IPS-18a (cell line): ENCODE data around the gene MEF2B.
"Not testable (repeated sequence)": the region's sequence is repeated elsewhere in the genome, so short reads cannot be mapped to it uniquely, and the experiment has no call there.

Source experiments
- H3K27ac ChIP-seq: one replicate; pipeline ENCODE4 v1.5.1; 2013; ENCODE audit warnings: low read length
- H3K27me3 ChIP-seq: one replicate; pipeline ENCODE4 v1.6.1; 2013; ENCODE audit warnings: mild to moderate bottlenecking, low read length; ENCODE audit not compliant: control insufficient read depth, insufficient read depth
- H3K36me3 ChIP-seq: one replicate; pipeline ENCODE4 v1.6.1; 2013; ENCODE audit warnings: low read depth, low read length; ENCODE audit not compliant: control insufficient read depth
- H3K4me1 ChIP-seq: one replicate; pipeline ENCODE4 v1.6.1; 2013; ENCODE audit warnings: low read depth, low read length; ENCODE audit not compliant: control insufficient read depth
- H3K4me3 ChIP-seq: one replicate; pipeline ENCODE4 v1.5.1; 2013; ENCODE audit warnings: low read length
- H3K9ac ChIP-seq: one replicate; pipeline ENCODE4 v1.6.1; 2013; ENCODE audit warnings: mild to moderate bottlenecking, low read length, moderate library complexity
- H3K9me3 ChIP-seq: one replicate; pipeline ENCODE4 v1.6.1; 2013; ENCODE audit warnings: low read depth, low read length; ENCODE audit not compliant: control insufficient read depth

MEF2B gene

GRCh38 chr19:19192078-19192882, 22.2 kb upstream of the MEF2B start, which contains the start of the genes BORCS8 and RFXANK:
Gene BORCS8, minus strand, starts transcription at chr19:19192152. Its CDS starts 35 bp downstream, at chr19:19192117.
Gene RFXANK, plus strand, starts transcription at chr19:19192258. Its CDS starts 1,689 bp downstream, at chr19:19193947.
- peaks cover 3% of the 10 kb centered on the region for H3K36me3 ChIP-seq
- peak within 1 kb of the TSS; percentile 93 for H3K27ac ChIP-seq
- H3K9me3 ChIP-seq: no peaks in the 10 kb centered on the region
- H3K4me1 ChIP-seq: no peaks in the 10 kb centered on the region
- no peaks in the 10 kb centered on the region for H3K27me3 ChIP-seq
- peak within 1 kb of the TSS; percentile 98 for H3K4me3 ChIP-seq
- peak within 1 kb of the TSS; percentile 78 for H3K9ac ChIP-seq

- Histone ChIP-seq H3K27me3 (no peaks in the 10 kb centered on the region), H3K9me3 (no peaks in the 10 kb centered on the region), H3K36me3 (no peaks in the 10 kb centered on the region), H3K27ac (peak overlapping the region; percentile 51), H3K9ac (peak overlapping the region; percentile 78), H3K4me3 (peak overlapping the region; percentile 98), H3K4me1 (no peaks in the 10 kb centered on the region)
Measured at GRCh38 chr19:19191768-19192077, 21.7 kb upstream of the MEF2B start.

GRCh38 chr19:19186742-19187141, 16.7 kb upstream of the MEF2B start:
- H3K9ac ChIP-seq: no peak overlapping the region
- H3K27ac ChIP-seq: no peak overlapping the region
- no peaks in the 10 kb centered on the region for H3K9me3 ChIP-seq
- no peaks in the 10 kb centered on the region for H3K27me3 ChIP-seq
- H3K36me3 ChIP-seq: peaks cover 5% of the 10 kb centered on the region
- no peaks in the 10 kb centered on the region for H3K4me1 ChIP-seq
- H3K4me3 ChIP-seq: no peak overlapping the region

GRCh38 chr19:19185853-19186740, 16.0 kb upstream of the MEF2B start:
- Histone ChIP-seq H3K4me3 (no peak overlapping the region), H3K4me1 (no peaks in the 10 kb centered on the region), H3K36me3 (peaks cover 8% of the 10 kb centered on the region), H3K27me3 (no peaks in the 10 kb centered on the region), H3K9ac (no peak overlapping the region), H3K27ac (no peak overlapping the region), H3K9me3 (no peaks in the 10 kb centered on the region)

- H3K36me3 ChIP-seq: peaks cover 8% of the 10 kb centered on the region
- H3K4me3 ChIP-seq: no peak overlapping the region
- H3K27me3 ChIP-seq: no peaks in the 10 kb centered on the region
- no peak overlapping the region for H3K9ac ChIP-seq
- no peaks in the 10 kb centered on the region for H3K4me1 ChIP-seq
- no peak overlapping the region for H3K27ac ChIP-seq
- no peaks in the 10 kb centered on the region for H3K9me3 ChIP-seq
Measured at GRCh38 chr19:19181488-19181998, 11.5 kb upstream of the MEF2B start.

GRCh38 chr19:19179548-19180441, 9.7 kb upstream of the MEF2B start:
- H3K27ac ChIP-seq: no peak overlapping the region
- H3K9ac ChIP-seq: no peak overlapping the region
- H3K27me3 ChIP-seq: no peaks in the 10 kb centered on the region
- peaks cover 8% of the 10 kb centered on the region for H3K36me3 ChIP-seq
- no peak overlapping the region for H3K4me3 ChIP-seq
- no peaks in the 10 kb centered on the region for H3K4me1 ChIP-seq
- H3K9me3 ChIP-seq: no peaks in the 10 kb centered on the region

- Histone ChIP-seq H3K27me3 (no peaks in the 10 kb centered on the region), H3K9me3 (no peaks in the 10 kb centered on the region), H3K36me3 (peaks cover 3% of the 10 kb centered on the region), H3K4me3 (no peak overlapping the region), H3K9ac (no peak overlapping the region), H3K27ac (no peak overlapping the region), H3K4me1 (no peaks in the 10 kb centered on the region)
Measured at GRCh38 chr19:19176950-19177349, 6.9 kb upstream of the MEF2B start.

- not testable (repeated sequence) for H3K27ac ChIP-seq, H3K9me3 ChIP-seq, H3K4me1 ChIP-seq, H3K9ac ChIP-seq, H3K36me3 ChIP-seq, H3K4me3 ChIP-seq
- H3K27me3 ChIP-seq: peaks cover 32% of the 10 kb centered on the region
Measured at GRCh38 chr19:19173243-19173642, 3.2 kb upstream of the MEF2B start.

- Histone ChIP-seq H3K4me1 (no peaks in the 10 kb centered on the region), H3K27me3 (peaks cover 38% of the 10 kb centered on the region), H3K9me3 (no peaks in the 10 kb centered on the region), H3K4me3 (no peak overlapping the region), H3K9ac (no peak overlapping the region), H3K36me3 (no peaks in the 10 kb centered on the region), H3K27ac (no peak overlapping the region)
Measured at GRCh38 chr19:19171821-19172532, 1.9 kb upstream of the MEF2B start.

- Histone ChIP-seq H3K9ac (no peak overlapping the region), H3K27me3 (peaks cover 38% of the 10 kb centered on the region), H3K4me1 (no peaks in the 10 kb centered on the region)
Measured at GRCh38 chr19:19170873-19171672, 1.0 kb upstream of the MEF2B start.

More at GRCh38 chr19:19170873-19171672, 1.0 kb upstream of the MEF2B start:
- H3K9me3 ChIP-seq: no peaks in the 10 kb centered on the region
- H3K27ac ChIP-seq: no peak overlapping the region
- H3K4me3 ChIP-seq: peak overlapping the region; percentile 43
- H3K36me3 ChIP-seq: no peaks in the 10 kb centered on the region
